ENCODE results near the gene P4HB.

Gene P4HB

DNA sequence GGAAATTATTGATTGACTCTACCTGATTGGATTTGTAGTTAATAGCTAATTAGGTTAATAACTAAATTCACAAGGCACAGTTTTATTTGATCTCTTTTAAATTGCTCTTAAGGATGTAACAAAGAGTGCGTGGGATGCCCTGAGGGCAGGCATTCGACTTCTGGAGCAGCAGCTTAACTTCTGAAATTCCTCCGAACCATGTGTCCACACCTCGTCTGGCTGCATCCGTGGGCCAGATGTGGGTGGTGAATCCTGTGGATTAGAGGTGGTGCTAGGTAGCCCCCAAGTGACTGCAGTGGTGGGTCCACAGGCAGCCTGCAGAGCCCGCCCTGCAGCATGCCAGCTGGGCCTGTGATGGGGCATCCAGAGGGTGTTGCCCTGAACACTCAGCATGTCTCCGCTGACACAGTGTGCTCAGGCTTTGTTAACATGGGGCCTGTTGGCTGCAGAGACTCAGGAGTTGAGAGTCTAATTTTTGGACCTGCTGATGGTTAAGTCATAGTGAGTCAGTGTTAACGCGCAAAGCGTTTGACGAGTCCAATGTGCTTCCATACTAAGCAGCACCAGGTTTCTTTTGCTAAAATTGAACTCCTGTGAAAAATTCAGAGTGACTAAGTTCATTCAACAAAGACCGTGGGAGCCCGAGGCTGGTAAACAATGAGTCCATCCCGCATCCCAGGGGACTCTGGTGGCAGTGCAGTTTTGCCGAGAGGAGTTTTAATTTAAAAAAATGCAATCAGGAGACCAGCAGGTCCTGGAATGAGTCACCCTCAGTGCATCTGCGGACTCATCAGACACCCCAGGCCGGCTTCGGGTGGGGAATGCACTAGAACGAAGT, 37.9 kb upstream of the P4HB start:
- peak in 3 of 56 donors; percentile 7 to 37 (median 23) for DNase-seq

GRCh38 chr17:81895400-81895799, 35.1 kb upstream of the P4HB start:
- no peak for DNase-seq

- DNase-seq: no peak
These were observed 30.9 kb upstream of the P4HB start for GRCh38 chr17:81891303-81891552.

DNA sequence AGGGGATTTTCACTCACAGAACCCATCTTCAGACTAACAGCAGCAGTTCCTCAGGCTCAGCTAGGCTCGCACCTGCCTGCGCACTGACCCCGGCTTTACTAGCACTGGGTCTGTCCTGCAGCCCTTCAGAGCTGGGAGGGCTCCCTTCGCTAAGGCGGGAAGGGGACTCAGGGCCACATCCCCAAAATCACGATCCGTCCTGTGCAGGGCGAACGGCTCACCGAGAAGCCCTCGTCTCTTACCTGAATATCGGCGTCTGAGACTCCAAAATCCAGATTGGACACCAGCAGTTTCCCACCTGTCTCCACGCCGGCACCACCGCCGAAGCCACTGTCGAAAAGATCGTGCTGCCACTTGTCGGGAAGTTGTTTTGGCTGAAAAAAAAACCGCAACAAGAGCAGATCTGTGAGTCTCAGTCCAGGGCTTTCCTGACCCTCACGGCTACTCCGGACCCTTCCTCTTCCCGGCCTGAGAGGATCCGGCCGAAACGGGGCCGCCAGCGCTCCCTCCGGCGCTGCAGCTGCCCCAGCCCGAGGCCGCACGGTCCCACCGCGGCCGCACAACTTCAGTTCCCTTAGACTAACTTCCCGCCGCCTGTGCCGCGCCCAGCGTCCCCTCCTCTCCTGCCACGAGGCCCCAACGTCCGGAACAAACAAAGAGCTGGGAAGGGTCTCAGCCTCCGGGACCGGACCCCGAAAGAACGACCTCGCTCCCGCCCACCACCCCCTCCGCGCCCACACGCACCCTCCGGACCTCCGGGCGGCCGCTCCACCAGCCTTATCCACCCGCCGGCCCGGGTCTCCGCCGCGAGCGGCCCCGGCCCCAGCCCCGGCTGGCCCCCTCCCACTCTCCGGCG, 30.3 kb upstream of the P4HB start:
- DNase-seq: no peak

DNA sequence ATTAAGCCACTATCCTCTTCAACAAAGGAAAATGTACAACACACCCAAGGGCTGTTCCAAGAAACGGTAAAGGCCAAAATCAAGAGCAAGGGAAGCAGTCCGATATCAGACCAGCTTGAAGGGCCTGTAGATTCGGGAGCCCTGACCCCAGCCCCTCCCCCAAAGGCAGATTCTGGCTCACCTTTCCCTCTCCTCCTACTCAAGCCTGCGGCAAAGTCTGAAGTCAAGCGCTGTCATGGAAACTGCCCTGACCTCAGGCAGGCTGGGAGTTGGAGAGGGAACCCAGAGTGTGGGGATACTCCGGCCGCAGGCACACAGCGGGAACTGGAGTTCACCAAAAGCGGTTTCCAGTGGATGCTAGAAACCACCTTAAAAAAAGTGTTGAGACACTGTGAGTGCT, 29.3 kb upstream of the P4HB start:
- no peak for DNase-seq

DNA sequence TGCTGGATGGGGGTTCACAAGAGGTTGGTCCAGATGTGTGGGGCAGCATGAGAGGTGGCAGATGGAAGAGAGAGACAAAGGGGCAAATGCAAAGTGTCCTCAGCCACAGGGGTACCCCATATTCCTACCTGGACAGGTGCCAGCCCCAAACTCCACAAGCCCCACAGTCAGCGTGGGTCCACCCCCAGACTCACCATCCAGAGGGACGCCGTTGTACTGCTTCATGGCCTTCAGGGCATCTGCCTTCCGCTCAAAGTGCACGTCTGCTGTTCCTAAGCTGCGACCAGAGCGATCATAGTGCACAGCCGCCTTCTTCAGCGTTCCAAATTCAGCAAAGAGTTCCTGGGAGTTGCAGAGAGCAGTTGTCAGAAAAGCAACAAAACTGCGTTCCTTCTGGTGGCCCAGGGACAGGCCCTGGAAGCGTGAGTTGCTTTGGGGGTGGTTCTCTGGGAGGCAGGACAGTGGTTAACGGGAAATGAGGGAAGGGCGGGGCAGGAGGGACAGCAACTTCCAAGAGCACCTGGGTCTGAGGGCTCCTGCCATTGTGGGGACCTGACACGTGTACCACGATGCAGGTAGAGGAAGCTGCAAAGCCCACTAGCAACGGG, 28.8 kb upstream of the P4HB start:
- no peak for DNase-seq

DNA sequence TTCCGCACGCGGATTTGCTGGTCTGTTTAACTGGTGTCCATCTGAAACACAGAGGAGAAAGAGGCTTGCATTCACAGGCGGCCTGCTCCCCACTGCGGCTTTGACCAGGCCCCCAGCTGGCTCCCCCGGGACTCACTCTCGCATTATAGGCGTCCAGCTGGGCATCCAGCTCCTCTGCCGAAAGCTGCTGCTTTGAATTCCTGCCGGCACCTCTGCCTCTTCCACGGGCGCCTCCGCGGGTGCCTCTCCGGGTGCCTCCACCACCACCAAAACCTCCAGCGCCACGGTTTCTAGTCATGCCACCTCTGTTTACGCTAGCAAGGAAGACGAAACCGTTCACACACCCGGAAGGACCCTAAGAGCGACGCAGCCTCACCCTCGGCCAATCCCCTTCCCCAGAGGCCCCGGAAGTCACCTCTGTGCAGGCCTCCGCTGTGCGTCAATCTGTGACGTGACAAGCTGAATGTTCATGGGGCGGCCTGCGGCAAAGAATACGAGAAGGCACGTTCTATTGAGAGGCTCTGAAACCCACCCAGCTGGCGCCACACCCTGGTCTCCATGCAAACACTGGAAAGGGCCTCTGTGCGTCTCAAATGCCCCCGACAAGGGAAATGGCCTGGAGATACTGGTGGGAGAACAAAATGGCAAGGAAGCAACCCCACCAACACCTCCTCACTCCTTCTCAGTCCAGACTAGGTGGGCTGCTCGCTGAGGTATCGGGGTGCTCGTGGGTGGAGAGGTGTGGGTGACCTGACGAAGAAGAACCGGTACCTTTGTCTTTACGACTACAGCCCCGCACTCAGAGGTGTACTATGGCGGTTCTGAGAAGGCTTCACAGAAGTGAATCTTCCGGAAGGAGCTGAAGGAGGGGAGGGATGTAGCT, 28.0 kb upstream of the P4HB start:
- DNase-seq: no peak

- DNase-seq: no peak
These were observed 25.7 kb upstream of the P4HB start for GRCh38 chr17:81885869-81886548.

GRCh38 chr17:81885454-81885853, 25.1 kb upstream of the P4HB start:
- DNase-seq: no peak

DNA sequence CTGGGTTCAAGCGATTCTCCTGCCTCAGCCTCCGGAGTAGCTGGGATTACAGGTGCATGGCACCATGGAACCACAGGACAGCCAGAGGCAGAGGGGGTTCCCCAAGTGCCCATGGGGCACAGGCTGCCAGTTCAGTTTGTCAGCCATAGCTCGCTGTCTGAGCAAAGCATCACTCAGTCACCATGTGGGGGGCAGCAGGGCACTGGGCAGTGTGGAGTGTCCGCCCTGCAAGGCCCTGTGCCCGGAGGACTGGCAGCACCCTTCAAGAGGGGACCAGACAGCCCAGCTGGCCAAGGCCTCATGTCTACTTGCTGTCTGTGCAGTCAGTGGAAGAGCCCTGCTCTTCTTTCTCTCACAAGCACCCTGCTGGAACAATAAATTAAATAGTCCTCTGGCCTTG, 24.6 kb upstream of the P4HB start:
- DNase-seq: no peak

GRCh38 chr17:81884520-81884919, 24.2 kb upstream of the P4HB start:
- no peak for DNase-seq

DNA sequence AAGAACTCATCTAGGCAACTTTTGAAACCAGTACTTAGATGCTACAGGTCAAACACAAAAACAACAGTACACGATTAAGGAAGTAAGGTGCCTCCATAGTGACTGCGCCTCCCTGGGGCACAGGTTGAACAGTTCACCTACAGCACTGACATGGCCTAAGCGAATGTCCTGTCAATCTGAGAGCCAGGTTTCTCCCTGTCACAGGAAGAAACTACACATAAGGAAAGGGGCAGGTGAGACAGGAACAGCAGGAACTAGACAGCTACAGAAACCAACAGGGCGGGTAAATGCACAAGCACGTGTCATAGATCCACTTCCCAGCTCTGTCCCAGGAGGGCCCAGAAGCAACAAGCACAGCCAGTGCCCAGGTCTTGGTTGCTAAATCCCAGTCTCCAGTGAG, 18.8 kb upstream of the P4HB start:
- DNase-seq: no peak

GRCh38 chr17:81878294-81878693, 18.0 kb upstream of the P4HB start:
- no peak for DNase-seq

DNA sequence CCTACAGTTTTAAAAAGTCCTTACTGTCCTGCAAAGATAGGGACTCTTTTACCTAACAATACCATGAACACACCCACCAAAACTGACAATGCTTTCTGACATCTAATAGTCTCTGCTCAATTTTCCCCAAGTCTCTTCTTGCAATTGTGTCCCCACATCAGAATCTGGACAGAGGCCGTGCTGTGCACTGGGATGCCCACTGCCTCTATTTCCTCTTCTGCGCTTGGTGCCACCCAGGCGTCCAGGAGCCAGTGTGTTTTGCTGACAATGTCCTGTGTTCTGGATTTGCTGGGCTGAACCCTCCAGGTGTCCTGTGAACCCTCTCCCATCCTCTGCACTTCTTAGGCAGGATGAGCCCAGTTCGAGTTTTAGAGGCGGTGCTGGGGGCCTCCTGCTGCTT, 17.2 kb upstream of the P4HB start:
- no peak for DNase-seq

GRCh38 chr17:81871387-81872230, 11.3 kb upstream of the P4HB start:
- peak in 54 of 56 donors; percentile 30 to 93 (median 82) for DNase-seq

- peak in 1 of 56 donors; percentile 88 for DNase-seq
These were observed 10.6 kb upstream of the P4HB start, which contains the start of gene ARHGDIA for GRCh38 chr17:81870981-81871386. Gene ARHGDIA (minus strand): TSS chr17:81871337. CDS start chr17:81869930, 1,407 bp downstream.

DNA sequence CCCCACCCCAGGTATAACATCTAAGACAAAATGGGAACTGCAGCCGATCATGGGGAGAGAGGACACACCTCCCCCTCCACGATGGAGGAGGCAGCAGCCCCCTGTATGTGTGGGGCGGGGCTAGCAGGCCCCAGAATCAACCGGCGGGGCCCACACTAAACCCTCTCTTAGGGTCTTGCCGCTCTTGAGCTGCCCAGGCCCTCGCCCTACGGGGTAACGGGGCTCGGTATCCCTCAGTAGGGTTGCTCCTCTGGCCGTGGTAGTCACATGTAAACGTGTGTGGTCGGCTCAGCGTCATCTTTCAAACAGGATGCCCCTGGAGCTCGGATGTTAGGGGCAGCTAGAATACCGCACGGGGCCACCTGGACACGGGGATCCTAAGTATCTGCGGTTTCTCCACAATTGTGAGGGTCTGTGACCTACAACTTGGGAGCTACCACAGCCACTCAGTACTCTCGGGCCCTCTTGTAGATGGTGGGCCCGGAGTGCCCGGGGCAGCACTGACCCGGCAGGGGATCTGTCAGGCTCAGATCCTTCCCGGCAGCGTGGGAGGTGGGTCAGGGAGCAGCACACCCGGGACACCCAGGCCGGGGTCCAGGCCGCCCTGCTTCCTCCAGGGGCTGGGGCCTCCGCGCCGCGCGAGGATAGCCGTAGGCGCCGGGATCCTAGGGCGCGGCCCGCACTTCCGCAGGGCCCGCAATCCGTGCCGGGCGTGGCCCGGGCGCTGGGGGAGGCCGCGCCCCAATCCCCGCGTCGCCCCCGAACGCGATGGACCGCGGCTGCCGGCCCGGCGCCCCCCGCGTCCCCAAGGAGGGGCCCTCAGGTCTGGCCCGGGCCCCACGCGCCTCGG, 10.0 kb upstream of the P4HB start:
- DNase-seq: peak in 1 of 56 donors; percentile 11
